SK-N-SH treated with all-trans-retinoic acid at 6 μM for 48 hours (cell line): ENCODE results near the gene WDR48.

Experiments used
- ZFP3 ChIP-seq: fragments of 250-450 bp; sonication (Bioruptor Pico); IDR thresholded peaks from 2 replicates; pipeline ENCODE4 v1.5.0; 2020; ENCODE audit warnings: mild to moderate bottlenecking, moderate library complexity
- ZFP30 ChIP-seq: fragments of 450-650 bp; formaldehyde crosslinking; IDR thresholded peaks from 2 replicates; pipeline ENCODE4 v1.5.0; 2022; ENCODE audit warnings: mild to moderate bottlenecking, moderate library complexity
- TF ChIP-seq, protein P1 (sequence below): fragments of 250-450 bp; sonication (Bioruptor Pico); IDR thresholded peaks from 2 replicates; pipeline ENCODE4 v1.8.0; 2020; ENCODE audit warnings: mild to moderate bottlenecking, moderate library complexity, borderline replicate concordance
- TF ChIP-seq, protein P2 (sequence below): fragments of 250-450 bp; sonication (Bioruptor Pico); IDR thresholded peaks from 2 replicates; pipeline ENCODE4 v1.8.0; 2021; ENCODE audit warnings: low read depth, mild to moderate bottlenecking, moderate library complexity, borderline replicate concordance

DNA sequence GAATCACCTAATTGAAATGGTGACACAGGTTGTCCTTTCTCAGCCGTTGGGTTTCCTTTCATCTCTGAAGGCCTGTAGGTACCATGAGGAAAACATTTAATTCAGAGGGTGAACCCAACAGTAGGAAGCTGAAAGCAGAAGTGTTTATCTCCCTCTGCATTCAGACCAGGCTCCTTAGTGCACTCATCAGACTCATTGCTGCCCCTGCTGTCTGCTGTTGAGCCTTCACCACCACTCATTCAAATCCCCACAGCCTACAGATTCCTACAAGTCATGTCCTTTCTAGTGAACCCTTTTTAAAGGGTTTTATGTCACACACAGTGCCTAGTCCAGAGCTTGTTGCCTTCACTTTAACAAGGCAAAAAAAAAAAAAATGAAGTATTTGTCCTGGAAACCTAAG is 13.4 kb downstream of the WDR48 start:
- TF ChIP-seq, protein P1, sequence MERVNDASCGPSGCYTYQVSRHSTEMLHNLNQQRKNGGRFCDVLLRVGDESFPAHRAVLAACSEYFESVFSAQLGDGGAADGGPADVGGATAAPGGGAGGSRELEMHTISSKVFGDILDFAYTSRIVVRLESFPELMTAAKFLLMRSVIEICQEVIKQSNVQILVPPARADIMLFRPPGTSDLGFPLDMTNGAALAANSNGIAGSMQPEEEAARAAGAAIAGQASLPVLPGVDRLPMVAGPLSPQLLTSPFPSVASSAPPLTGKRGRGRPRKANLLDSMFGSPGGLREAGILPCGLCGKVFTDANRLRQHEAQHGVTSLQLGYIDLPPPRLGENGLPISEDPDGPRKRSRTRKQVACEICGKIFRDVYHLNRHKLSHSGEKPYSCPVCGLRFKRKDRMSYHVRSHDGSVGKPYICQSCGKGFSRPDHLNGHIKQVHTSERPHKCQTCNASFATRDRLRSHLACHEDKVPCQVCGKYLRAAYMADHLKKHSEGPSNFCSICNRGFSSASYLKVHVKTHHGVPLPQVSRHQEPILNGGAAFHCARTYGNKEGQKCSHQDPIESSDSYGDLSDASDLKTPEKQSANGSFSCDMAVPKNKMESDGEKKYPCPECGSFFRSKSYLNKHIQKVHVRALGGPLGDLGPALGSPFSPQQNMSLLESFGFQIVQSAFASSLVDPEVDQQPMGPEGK (CRISPR knock-in tag): no peak
- TF ChIP-seq ZFP3 (CRISPR knock-in tag): no peak
- no peak for TF ChIP-seq ZFP30 (CRISPR knock-in tag)
- TF ChIP-seq, protein P2, sequence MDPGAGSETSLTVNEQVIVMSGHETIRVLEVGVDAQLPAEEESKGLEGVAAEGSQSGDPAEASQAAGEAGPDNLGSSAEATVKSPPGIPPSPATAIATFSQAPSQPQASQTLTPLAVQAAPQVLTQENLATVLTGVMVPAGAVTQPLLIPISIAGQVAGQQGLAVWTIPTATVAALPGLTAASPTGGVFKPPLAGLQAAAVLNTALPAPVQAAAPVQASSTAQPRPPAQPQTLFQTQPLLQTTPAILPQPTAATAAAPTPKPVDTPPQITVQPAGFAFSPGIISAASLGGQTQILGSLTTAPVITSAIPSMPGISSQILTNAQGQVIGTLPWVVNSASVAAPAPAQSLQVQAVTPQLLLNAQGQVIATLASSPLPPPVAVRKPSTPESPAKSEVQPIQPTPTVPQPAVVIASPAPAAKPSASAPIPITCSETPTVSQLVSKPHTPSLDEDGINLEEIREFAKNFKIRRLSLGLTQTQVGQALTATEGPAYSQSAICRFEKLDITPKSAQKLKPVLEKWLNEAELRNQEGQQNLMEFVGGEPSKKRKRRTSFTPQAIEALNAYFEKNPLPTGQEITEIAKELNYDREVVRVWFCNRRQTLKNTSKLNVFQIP (CRISPR knock-in tag): no peak
